Limb (tissue), 2 donors: ENCODE data around the gene DCLK1.

ENCODE experiments used
- DNase-seq, 2 donors: peaks; one replicate each; pipeline ENCODE4 v3.0.0-alpha.2; 2016; ENCODE audit errors: extremely low spot score in 2 of 2

Gene DCLK1

GRCh38 chr13:35720290-35720689 is 410.9 kb downstream of the DCLK1 start:
- DNase-seq, result no peak
